ENCODE measurements around the gene PSMA5. TPM values are rescaled to one million over a fixed set of nuclear protein-coding genes. Genes with fewer than 3 reads are reported as not detected.
"Not testable (repeated sequence)": the region's sequence is repeated elsewhere in the genome, so short reads cannot be mapped to it uniquely, and the experiment has no call there.

Gene PSMA5
- total RNA-seq, 6 experiments from 2014 or later = 145 to 195 (median 188) TPM

- no peak overlapping the region for H3K4me3 Mint-ChIP-seq
- no peaks in the 10 kb centered on the region for H3K27me3 Mint-ChIP-seq (ENCODE audit: insufficient read depth)
- H3K27ac Mint-ChIP-seq = no peak overlapping the region
- DNase-seq = no peak
- H3K9me3 Mint-ChIP-seq = peaks cover 4% of the 10 kb centered on the region; the same call in 1 of the 2 replicates
- H3K36me3 Mint-ChIP-seq (ENCODE audit: low read depth) = peaks cover 6% of the 10 kb centered on the region
- TF ChIP-seq, protein P1, sequence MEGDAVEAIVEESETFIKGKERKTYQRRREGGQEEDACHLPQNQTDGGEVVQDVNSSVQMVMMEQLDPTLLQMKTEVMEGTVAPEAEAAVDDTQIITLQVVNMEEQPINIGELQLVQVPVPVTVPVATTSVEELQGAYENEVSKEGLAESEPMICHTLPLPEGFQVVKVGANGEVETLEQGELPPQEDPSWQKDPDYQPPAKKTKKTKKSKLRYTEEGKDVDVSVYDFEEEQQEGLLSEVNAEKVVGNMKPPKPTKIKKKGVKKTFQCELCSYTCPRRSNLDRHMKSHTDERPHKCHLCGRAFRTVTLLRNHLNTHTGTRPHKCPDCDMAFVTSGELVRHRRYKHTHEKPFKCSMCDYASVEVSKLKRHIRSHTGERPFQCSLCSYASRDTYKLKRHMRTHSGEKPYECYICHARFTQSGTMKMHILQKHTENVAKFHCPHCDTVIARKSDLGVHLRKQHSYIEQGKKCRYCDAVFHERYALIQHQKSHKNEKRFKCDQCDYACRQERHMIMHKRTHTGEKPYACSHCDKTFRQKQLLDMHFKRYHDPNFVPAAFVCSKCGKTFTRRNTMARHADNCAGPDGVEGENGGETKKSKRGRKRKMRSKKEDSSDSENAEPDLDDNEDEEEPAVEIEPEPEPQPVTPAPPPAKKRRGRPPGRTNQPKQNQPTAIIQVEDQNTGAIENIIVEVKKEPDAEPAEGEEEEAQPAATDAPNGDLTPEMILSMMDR (IDR thresholded peaks at IDR 0.05) = no peak
- peaks cover 41% of the 10 kb centered on the region for H3K4me1 Mint-ChIP-seq (ENCODE audit: low read depth)
Measured at GRCh38 chr1:109379422-109379821, 46.8 kb downstream of the PSMA5 start.

- Mint-ChIP-seq H3K4me3 (no peak overlapping the region), H3K27me3 (ENCODE audit: insufficient read depth) (no peaks in the 10 kb centered on the region), H3K36me3 (ENCODE audit: low read depth) (no peaks in the 10 kb centered on the region; the same call in 1 of the 2 replicates), H3K4me1 (ENCODE audit: low read depth) (peaks cover 30% of the 10 kb centered on the region), H3K9me3 (no peaks in the 10 kb centered on the region), H3K27ac (no peak overlapping the region)
- no peak for DNase-seq
- TF ChIP-seq, protein P1 (IDR thresholded peaks at IDR 0.05) = no peak
Measured at GRCh38 chr1:109377698-109378097, 48.5 kb downstream of the PSMA5 start.

DNA sequence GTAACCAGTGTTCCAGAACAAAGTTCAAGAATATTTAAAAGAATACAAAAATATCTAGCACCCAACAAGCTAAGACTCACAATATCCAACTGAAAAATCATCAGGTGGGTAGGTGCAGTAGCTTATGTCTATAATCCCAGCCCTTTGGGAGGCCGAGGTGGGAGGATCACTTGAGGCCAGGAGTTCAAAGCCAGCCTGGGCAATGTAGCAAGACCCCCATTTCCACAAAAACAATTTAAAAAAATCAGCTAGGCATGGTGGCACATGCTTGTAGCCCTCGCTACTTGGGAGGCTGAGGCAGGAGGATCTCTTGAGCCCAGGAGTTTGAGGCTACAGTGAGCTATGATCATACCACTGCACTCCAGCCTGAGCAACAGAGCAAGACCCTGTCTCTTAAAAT, 52.6 kb downstream of the PSMA5 start:
- not testable (repeated sequence) for DNase-seq; H3K27ac Mint-ChIP-seq; H3K4me3 Mint-ChIP-seq; H3K36me3 Mint-ChIP-seq (ENCODE audit: low read depth); H3K27me3 Mint-ChIP-seq (ENCODE audit: insufficient read depth); H3K9me3 Mint-ChIP-seq
- peaks cover 68% of the 10 kb centered on the region for H3K4me1 Mint-ChIP-seq (ENCODE audit: low read depth)

- DNase-seq = no peak
- Mint-ChIP-seq H3K4me3 (no peak overlapping the region), H3K27me3 (ENCODE audit: insufficient read depth) (no peaks in the 10 kb centered on the region; the same call in 1 of the 2 replicates), H3K27ac (peak overlapping the region; percentile 72), H3K9me3 (no peaks in the 10 kb centered on the region), H3K36me3 (ENCODE audit: low read depth) (no peaks in the 10 kb centered on the region; the same call in 1 of the 2 replicates), H3K4me1 (ENCODE audit: low read depth) (peaks cover 70% of the 10 kb centered on the region)
- TF ChIP-seq, protein P1 (IDR thresholded peaks at IDR 0.05) = no peak
Measured at GRCh38 chr1:109373126-109373525, 53.1 kb downstream of the PSMA5 start.

DNA sequence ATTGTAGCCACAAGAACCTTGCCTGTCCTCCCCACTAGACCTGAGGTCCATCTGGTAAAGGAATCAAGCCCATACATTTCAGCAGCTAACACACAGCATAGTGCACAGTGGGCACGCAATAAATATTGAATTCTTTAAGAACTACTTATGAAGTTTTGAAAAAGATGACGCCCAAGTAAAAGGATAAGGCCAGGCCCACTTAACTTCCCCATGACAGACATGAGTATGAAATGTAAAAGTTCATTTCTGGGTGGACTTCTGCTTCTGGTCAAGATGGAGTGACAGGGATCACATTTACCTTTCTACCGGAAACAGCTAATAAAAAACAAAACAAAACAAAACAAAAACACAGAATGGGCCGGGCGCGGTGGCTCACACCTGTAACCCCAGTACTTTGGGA, 54.0 kb downstream of the PSMA5 start:
- DNase-seq = no peak
- no peaks in the 10 kb centered on the region; the same call in 1 of the 2 replicates for H3K27me3 Mint-ChIP-seq (ENCODE audit: insufficient read depth)
- no peak overlapping the region for H3K4me3 Mint-ChIP-seq
- H3K9me3 Mint-ChIP-seq = no peaks in the 10 kb centered on the region
- peaks cover 6% of the 10 kb centered on the region; the same call in 1 of the 2 replicates for H3K36me3 Mint-ChIP-seq (ENCODE audit: low read depth)
- TF ChIP-seq, protein P1 (IDR thresholded peaks at IDR 0.05) = no peak
- peak overlapping the region; percentile 97 for H3K27ac Mint-ChIP-seq
- H3K4me1 Mint-ChIP-seq (ENCODE audit: low read depth) = peaks cover 70% of the 10 kb centered on the region

DNA sequence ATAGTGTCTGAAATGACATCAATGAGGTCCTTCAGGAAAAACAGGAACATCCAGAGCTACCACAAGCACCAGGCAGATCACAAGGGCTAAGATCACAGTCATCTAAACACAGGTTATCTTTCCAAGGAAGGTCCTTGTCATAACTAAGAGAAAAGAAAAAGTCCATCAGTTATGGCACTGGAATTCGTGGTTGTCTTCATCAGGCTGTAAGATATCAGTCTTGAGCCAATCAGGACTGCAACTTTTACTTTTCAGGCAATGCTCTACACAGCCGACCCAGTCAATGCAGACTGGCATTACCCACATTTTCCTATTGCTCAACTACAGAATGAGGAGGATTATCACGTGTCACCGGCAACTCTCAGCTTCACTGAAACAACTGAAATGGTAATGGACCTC, 54.9 kb downstream of the PSMA5 start:
- Mint-ChIP-seq H3K4me3 (peak overlapping the region; percentile 89), H3K27me3 (ENCODE audit: insufficient read depth) (no peaks in the 10 kb centered on the region; the same call in 1 of the 2 replicates), H3K4me1 (ENCODE audit: low read depth) (peaks cover 66% of the 10 kb centered on the region), H3K9me3 (no peaks in the 10 kb centered on the region), H3K27ac (peak overlapping the region; percentile 97), H3K36me3 (ENCODE audit: low read depth) (peaks cover 16% of the 10 kb centered on the region)
- TF ChIP-seq, protein P1 (IDR thresholded peaks at IDR 0.05) = no peak
- peak; percentile 79 for DNase-seq
